Neural progenitor cell (in vitro differentiated cells): ENCODE measurements around the gene ATP13A3. TPM values are rescaled to one million over a fixed set of nuclear protein-coding genes. Genes with fewer than 3 reads are reported as not detected.

Source experiments
- DNase-seq: peaks from one replicate; pipeline ENCODE4 v3.0.0-alpha.2; 2016; ENCODE audit warnings: low spot score
- H2AFZ ChIP-seq: fragments of 200-600 bp; sonication (generic); replicated peaks from 2 replicates; pipeline ENCODE4 v1.6.1; 2016; ENCODE audit warnings: antibody characterized with exemption
- H3F3A ChIP-seq: fragments of 200-600 bp; sonication (generic); 2 replicates; pipeline ENCODE4 v1.6.1; 2016; ENCODE audit warnings: antibody characterized with exemption, low read depth
- H3K27ac ChIP-seq: fragments of 200-600 bp; sonication (generic); 2 replicates; pipeline ENCODE4 v1.5.1; 2016; ENCODE audit warnings: mild to moderate bottlenecking
- H3K27me3 ChIP-seq: fragments of 200-600 bp; sonication (generic); 2 replicates; pipeline ENCODE4 v1.6.1; 2016; ENCODE audit warnings: mild to moderate bottlenecking, moderate library complexity
- H3K36me3 ChIP-seq: fragments of 200-600 bp; sonication (generic); 2 replicates; pipeline ENCODE4 v1.5.1; 2016
- H3K4me1 ChIP-seq: fragments of 200-600 bp; sonication (generic); 2 replicates; pipeline ENCODE4 v1.6.1; 2016; ENCODE audit warnings: mixed run types
- H3K4me2 ChIP-seq: fragments of 200-600 bp; sonication (generic); 2 replicates; pipeline ENCODE4 v1.6.1; 2016
- H3K4me3 ChIP-seq: fragments of 200-600 bp; sonication (generic); 2 replicates; pipeline ENCODE4 v1.5.1; 2016
- H3K79me2 ChIP-seq: fragments of 200-600 bp; sonication (generic); 2 replicates; pipeline ENCODE4 v1.6.1; 2016; ENCODE audit warnings: low read depth
- H3K9ac ChIP-seq: fragments of 200-600 bp; sonication (generic); 2 replicates; pipeline ENCODE4 v1.6.1; 2016
- H3K9me3 ChIP-seq: fragments of 200-600 bp; sonication (generic); 2 replicates; pipeline ENCODE4 v1.5.1; 2016; ENCODE audit warnings: low read depth
- H4K20me1 ChIP-seq: fragments of 200-600 bp; sonication (generic); 2 replicates; pipeline ENCODE4 v1.6.1; 2016; ENCODE audit warnings: low read depth
- H3K27ac Mint-ChIP-seq: 3 replicates; pipeline ENCODE4 v1.8.0; 2021; ENCODE audit warnings: mixed read lengths
- H3K27me3 Mint-ChIP-seq: 2 replicates; pipeline ENCODE4 v1.8.0; 2022; ENCODE audit warnings: low read depth, mild to moderate bottlenecking, inconsistent platforms, moderate library complexity, mixed read lengths; ENCODE audit not compliant: insufficient read depth
- H3K36me3 Mint-ChIP-seq: 3 replicates; pipeline ENCODE4 v1.8.0; 2021; ENCODE audit warnings: mixed read lengths
- H3K4me1 Mint-ChIP-seq: 3 replicates; pipeline ENCODE4 v1.8.0; 2021; ENCODE audit warnings: mixed read lengths
- H3K4me3 Mint-ChIP-seq: 3 replicates; pipeline ENCODE4 v1.8.0; 2021; ENCODE audit warnings: mild to moderate bottlenecking, moderate library complexity, mixed read lengths
- H3K9me3 Mint-ChIP-seq: 3 replicates; pipeline ENCODE4 v1.8.0; 2020; ENCODE audit warnings: mixed read lengths
- CTCF ChIP-seq: fragments of 200-600 bp; sonication (generic); IDR thresholded peaks from 2 replicates; pipeline ENCODE4 v1.5.1; 2017; ENCODE audit warnings: antibody characterized with exemption, mild to moderate bottlenecking
- EZH2 ChIP-seq: fragments of 200-600 bp; sonication (generic); IDR thresholded peaks from 2 replicates; pipeline ENCODE4 v1.6.1; 2017; ENCODE audit warnings: antibody characterized with exemption, mild to moderate bottlenecking, moderate library complexity
- EZH2phosphoT487 ChIP-seq: fragments of 200-600 bp; sonication (generic); IDR thresholded peaks from 2 replicates; pipeline ENCODE4 v1.6.1; 2017; ENCODE audit warnings: antibody characterized with exemption
- total RNA-seq: library from RNA; depleted of rRNA; stranded (reverse); fragments of >200 nt; gene quantifications from 2 replicates; pipeline ENCODE4 v1.2.3, GENCODE V29; 2015; ENCODE audit warnings: low replicate concordance

The ATP13A3 gene
- total RNA-seq, 1 donor from 2014 or later = 105 TPM

- TF ChIP-seq EZH2phosphoT487 = no peak
- TF ChIP-seq EZH2 = no peak
- no peak for TF ChIP-seq CTCF
- H2AFZ ChIP-seq = no peak overlapping the region
- no peaks in the 10 kb centered on the region for H3K4me1 ChIP-seq
- H3K36me3 Mint-ChIP-seq = peaks cover 13% of the 10 kb centered on the region
- H4K20me1 ChIP-seq = no peaks in the 10 kb centered on the region
- no peak overlapping the region for H3K9ac ChIP-seq
- H3K36me3 ChIP-seq = peaks cover 29% of the 10 kb centered on the region
- no peak overlapping the region for H3K4me3 Mint-ChIP-seq
- no peak overlapping the region for H3K27ac ChIP-seq
- H3K27me3 ChIP-seq = no peaks in the 10 kb centered on the region
- H3K27ac Mint-ChIP-seq = no peak overlapping the region
- no peak overlapping the region for H3K4me3 ChIP-seq
- no peaks in the 10 kb centered on the region for H3F3A ChIP-seq
- no peaks in the 10 kb centered on the region for H3K9me3 Mint-ChIP-seq
- H3K27me3 Mint-ChIP-seq = no peaks in the 10 kb centered on the region
- H3K4me1 Mint-ChIP-seq = no peaks in the 10 kb centered on the region
- H3K4me2 ChIP-seq = no peak overlapping the region
- no peaks in the 10 kb centered on the region for H3K9me3 ChIP-seq
- no peaks in the 10 kb centered on the region for H3K79me2 ChIP-seq
- no peak for DNase-seq
These were observed 62.4 kb downstream of the ATP13A3 start for GRCh38 chr3:194424373-194424772.

- Mint-ChIP-seq H3K27me3 (no peaks in the 10 kb centered on the region), H3K4me1 (no peaks in the 10 kb centered on the region), H3K36me3 (peaks cover 12% of the 10 kb centered on the region), H3K4me3 (no peak overlapping the region), H3K27ac (no peak overlapping the region), H3K9me3 (no peaks in the 10 kb centered on the region)
- Histone ChIP-seq H3K4me1 (no peaks in the 10 kb centered on the region), H3K79me2 (no peaks in the 10 kb centered on the region), H4K20me1 (no peaks in the 10 kb centered on the region), H3K27ac (no peak overlapping the region), H3K9me3 (no peaks in the 10 kb centered on the region), H3K36me3 (peaks cover 28% of the 10 kb centered on the region), H3K27me3 (no peaks in the 10 kb centered on the region), H2AFZ (no peak overlapping the region), H3F3A (no peaks in the 10 kb centered on the region), H3K4me3 (no peak overlapping the region), H3K4me2 (no peak overlapping the region), H3K9ac (no peak overlapping the region)
- DNase-seq = no peak
- no peak for TF ChIP-seq EZH2phosphoT487
- TF ChIP-seq CTCF = no peak
- no peak for TF ChIP-seq EZH2
These were observed 63.5 kb downstream of the ATP13A3 start for GRCh38 chr3:194423317-194423716.

- Histone ChIP-seq H3K4me3 (no peak overlapping the region), H2AFZ (no peak overlapping the region), H3K79me2 (no peaks in the 10 kb centered on the region), H4K20me1 (no peaks in the 10 kb centered on the region), H3K36me3 (peaks cover 24% of the 10 kb centered on the region), H3K4me2 (no peak overlapping the region), H3F3A (no peaks in the 10 kb centered on the region), H3K4me1 (no peaks in the 10 kb centered on the region), H3K27me3 (no peaks in the 10 kb centered on the region), H3K9me3 (no peaks in the 10 kb centered on the region), H3K9ac (no peak overlapping the region), H3K27ac (no peak overlapping the region)
- Mint-ChIP-seq H3K27ac (no peak overlapping the region), H3K27me3 (no peaks in the 10 kb centered on the region), H3K9me3 (no peaks in the 10 kb centered on the region), H3K4me3 (no peak overlapping the region), H3K4me1 (no peaks in the 10 kb centered on the region), H3K36me3 (peaks cover 15% of the 10 kb centered on the region)
- no peak for DNase-seq
- no peak for TF ChIP-seq EZH2
- TF ChIP-seq CTCF = no peak
- TF ChIP-seq EZH2phosphoT487 = no peak
These were observed 64.6 kb downstream of the ATP13A3 start for GRCh38 chr3:194422188-194422587.

- H3K9me3 Mint-ChIP-seq = no peaks in the 10 kb centered on the region
These were observed 68.1 kb downstream of the ATP13A3 start for GRCh38 chr3:194418671-194419070.

More at GRCh38 chr3:194418671-194419070, 68.1 kb downstream of the ATP13A3 start:
- Mint-ChIP-seq H3K36me3 (peaks cover 16% of the 10 kb centered on the region), H3K27me3 (no peaks in the 10 kb centered on the region), H3K27ac (no peak overlapping the region), H3K4me1 (no peaks in the 10 kb centered on the region), H3K4me3 (no peak overlapping the region)
- H3K79me2 ChIP-seq = no peaks in the 10 kb centered on the region
- no peak overlapping the region for H2AFZ ChIP-seq
- no peak overlapping the region for H3K27ac ChIP-seq
- peaks cover 7% of the 10 kb centered on the region for H3F3A ChIP-seq
- H3K36me3 ChIP-seq = peaks cover 21% of the 10 kb centered on the region
- no peak overlapping the region for H3K4me2 ChIP-seq
- TF ChIP-seq EZH2 = no peak
- no peak for TF ChIP-seq CTCF
- TF ChIP-seq EZH2phosphoT487 = no peak
- no peak overlapping the region for H3K9ac ChIP-seq
- no peak overlapping the region for H3K4me3 ChIP-seq
- no peaks in the 10 kb centered on the region for H4K20me1 ChIP-seq
- H3K4me1 ChIP-seq = no peaks in the 10 kb centered on the region
- no peaks in the 10 kb centered on the region for H3K9me3 ChIP-seq
- no peaks in the 10 kb centered on the region for H3K27me3 ChIP-seq
- no peak for DNase-seq
